HG02938 (cell line): ENCODE data around the gene SASH1.

Experiments
- ATAC-seq: cut with Tn5 transposase; IDR thresholded peaks from one replicate; pipeline ENCODE4 v1.9.1; 2021; ENCODE audit warnings: mild to moderate bottlenecking, moderate library complexity; ENCODE audit not compliant: unreplicated experiment

Gene SASH1

GRCh38 chr6:148455674-148456558 is 113.3 kb downstream of the SASH1 start:
- no peak for ATAC-seq

- no peak for ATAC-seq
Measured at GRCh38 chr6:148457137-148457842, 114.7 kb downstream of the SASH1 start.

GRCh38 chr6:148457843-148458159 is 115.2 kb downstream of the SASH1 start:
- ATAC-seq: no peak

- no peak for ATAC-seq
Measured at GRCh38 chr6:148459238-148459637, 116.6 kb downstream of the SASH1 start.

- no peak for ATAC-seq
Measured at GRCh38 chr6:148460876-148461646, 118.4 kb downstream of the SASH1 start.

GRCh38 chr6:148461986-148462577 is 119.4 kb downstream of the SASH1 start:
- ATAC-seq: no peak

GRCh38 chr6:148463671-148464070 is 121.0 kb downstream of the SASH1 start:
- ATAC-seq: no peak

- peak; percentile 91 for ATAC-seq
Measured at GRCh38 chr6:148464319-148465010, 121.8 kb downstream of the SASH1 start.

- ATAC-seq: no peak
Measured at GRCh38 chr6:148465011-148465335, 122.3 kb downstream of the SASH1 start.

GRCh38 chr6:148465670-148466069 is 123.0 kb downstream of the SASH1 start:
- no peak for ATAC-seq

GRCh38 chr6:148466158-148466557 is 123.5 kb downstream of the SASH1 start:
- no peak for ATAC-seq

GRCh38 chr6:148467926-148468325 is 125.3 kb downstream of the SASH1 start:
- ATAC-seq: no peak

GRCh38 chr6:148470156-148470555 is 127.5 kb downstream of the SASH1 start:
- ATAC-seq: no peak

GRCh38 chr6:148470606-148471465 is 128.2 kb downstream of the SASH1 start:
- no peak for ATAC-seq

- no peak for ATAC-seq
Measured at GRCh38 chr6:148471624-148472159, 129.1 kb downstream of the SASH1 start.

GRCh38 chr6:148472171-148473105 is 129.8 kb downstream of the SASH1 start:
- no peak for ATAC-seq

- ATAC-seq: no peak
Measured at GRCh38 chr6:148479497-148479896, 136.9 kb downstream of the SASH1 start.

- ATAC-seq: no peak
Measured at GRCh38 chr6:148487461-148487860, 144.8 kb downstream of the SASH1 start.
